Cardiac muscle cell (in vitro differentiated cells and primary cell): ENCODE measurements around the gene NR5A1. TPM values are rescaled to one million over a fixed set of nuclear protein-coding genes. Genes with fewer than 3 reads are reported as not detected.

Experiments used
- DNase-seq, 2 donors: peaks; one replicate each; pipeline versions ENCODE4 v3.0.0 to v3.0.0-alpha.2; 2010 to 2017; ENCODE audit warnings: low read depth in 1 of 2, low spot score in 1 of 2
- H3K27ac ChIP-seq: fragments of 200-600 bp; sonication (generic); 2 replicates; pipeline ENCODE4 v1.5.1; 2016
- H3K27me3 ChIP-seq: fragments of 200-600 bp; sonication (generic); 2 replicates; pipeline ENCODE4 v1.6.0; 2016; ENCODE audit warnings: control low read depth
- H3K36me3 ChIP-seq: fragments of 200-600 bp; sonication (generic); 2 replicates; pipeline ENCODE4 v1.5.1; 2016; ENCODE audit warnings: control low read depth
- H3K4me1 ChIP-seq: fragments of 200-600 bp; sonication (generic); 2 replicates; pipeline ENCODE4 v1.8.1; 2017; ENCODE audit warnings: low read depth, mild to moderate bottlenecking, mixed run types
- H3K4me3 ChIP-seq: fragments of 200-600 bp; sonication (generic); 2 replicates; pipeline ENCODE4 v1.5.1; 2016; ENCODE audit warnings: mild to moderate bottlenecking
- H3K9me3 ChIP-seq: fragments of 200-600 bp; sonication (generic); 2 replicates; pipeline ENCODE4 v1.5.1; 2017; ENCODE audit warnings: low read depth, mild to moderate bottlenecking, control low read depth
- polyA plus RNA-seq: library from polyadenylated mRNA; unstranded; fragments of >200 nt; fragmentation: Nextera tagmentation; extraction: Ambion mirVana; gene quantifications from 2 replicates; pipeline ENCODE4 v1.2.1, GENCODE V29; 2016
- total RNA-seq: library from RNA; depleted of rRNA; stranded (reverse); fragments of >200 nt; gene quantifications from 2 replicates; pipeline ENCODE4 v1.2.3, GENCODE V29; 2016
- TF ChIP-seq, protein P1 (sequence below): IDR thresholded peaks from 2 replicates; pipeline ENCODE4 v1.5.1; 2012; ENCODE audit warnings: low read depth, mild to moderate bottlenecking, low read length

NR5A1 gene
- total and polyA plus RNA-seq, 2 experiments from 2014 or later, result 0.12 TPM; not detected in 1

DNA sequence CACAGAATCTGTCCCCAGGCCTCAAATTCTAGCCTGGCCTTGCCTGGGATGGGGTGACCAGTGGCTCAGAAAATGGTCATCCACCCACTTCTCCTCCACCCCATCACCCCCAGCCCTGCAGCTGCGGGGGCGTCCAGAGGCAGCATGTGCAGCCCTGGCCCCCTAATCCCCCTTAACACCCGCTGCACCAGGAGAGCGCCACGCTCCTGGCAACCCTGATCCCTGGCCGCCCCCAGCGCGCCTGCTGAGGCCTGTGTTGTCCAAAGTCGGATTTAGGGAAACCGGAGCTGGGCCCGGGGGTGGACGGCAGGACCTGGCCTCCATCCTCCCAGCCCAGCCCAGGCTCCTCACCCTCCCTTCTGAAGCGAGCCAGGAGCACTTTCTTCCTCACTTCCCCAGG lies 22.0 kb downstream of the NR5A1 start:
- Histone ChIP-seq H3K27me3 (no peaks in the 10 kb centered on the region), H3K36me3 (no peaks in the 10 kb centered on the region), H3K4me3 (no peak overlapping the region), H3K4me1 (no peaks in the 10 kb centered on the region), H3K9me3 (no peaks in the 10 kb centered on the region), H3K27ac (no peak overlapping the region)
- no peak for DNase-seq
- TF ChIP-seq, protein P1, sequence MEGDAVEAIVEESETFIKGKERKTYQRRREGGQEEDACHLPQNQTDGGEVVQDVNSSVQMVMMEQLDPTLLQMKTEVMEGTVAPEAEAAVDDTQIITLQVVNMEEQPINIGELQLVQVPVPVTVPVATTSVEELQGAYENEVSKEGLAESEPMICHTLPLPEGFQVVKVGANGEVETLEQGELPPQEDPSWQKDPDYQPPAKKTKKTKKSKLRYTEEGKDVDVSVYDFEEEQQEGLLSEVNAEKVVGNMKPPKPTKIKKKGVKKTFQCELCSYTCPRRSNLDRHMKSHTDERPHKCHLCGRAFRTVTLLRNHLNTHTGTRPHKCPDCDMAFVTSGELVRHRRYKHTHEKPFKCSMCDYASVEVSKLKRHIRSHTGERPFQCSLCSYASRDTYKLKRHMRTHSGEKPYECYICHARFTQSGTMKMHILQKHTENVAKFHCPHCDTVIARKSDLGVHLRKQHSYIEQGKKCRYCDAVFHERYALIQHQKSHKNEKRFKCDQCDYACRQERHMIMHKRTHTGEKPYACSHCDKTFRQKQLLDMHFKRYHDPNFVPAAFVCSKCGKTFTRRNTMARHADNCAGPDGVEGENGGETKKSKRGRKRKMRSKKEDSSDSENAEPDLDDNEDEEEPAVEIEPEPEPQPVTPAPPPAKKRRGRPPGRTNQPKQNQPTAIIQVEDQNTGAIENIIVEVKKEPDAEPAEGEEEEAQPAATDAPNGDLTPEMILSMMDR, result no peak

DNA sequence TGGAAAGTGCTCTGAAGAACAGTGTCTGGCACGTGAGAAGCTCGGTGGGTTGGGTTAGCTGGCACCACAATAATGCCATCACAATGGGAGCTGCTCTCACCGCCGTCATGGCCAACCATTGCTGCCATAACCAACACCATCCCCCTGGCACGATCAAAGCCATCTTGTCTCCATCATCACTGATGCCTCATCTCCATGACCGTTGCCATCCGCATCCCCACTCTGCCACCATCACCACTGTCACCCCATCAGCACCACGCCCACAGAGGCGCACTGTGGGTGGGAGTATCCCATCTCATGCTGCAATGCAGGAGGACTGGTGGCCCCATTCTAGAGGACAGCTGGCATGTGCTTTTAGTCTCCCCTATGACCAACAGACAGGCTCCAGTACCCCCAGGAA lies 23.7 kb downstream of the NR5A1 start:
- H3K27me3 ChIP-seq, result peaks cover 5% of the 10 kb centered on the region

DNA sequence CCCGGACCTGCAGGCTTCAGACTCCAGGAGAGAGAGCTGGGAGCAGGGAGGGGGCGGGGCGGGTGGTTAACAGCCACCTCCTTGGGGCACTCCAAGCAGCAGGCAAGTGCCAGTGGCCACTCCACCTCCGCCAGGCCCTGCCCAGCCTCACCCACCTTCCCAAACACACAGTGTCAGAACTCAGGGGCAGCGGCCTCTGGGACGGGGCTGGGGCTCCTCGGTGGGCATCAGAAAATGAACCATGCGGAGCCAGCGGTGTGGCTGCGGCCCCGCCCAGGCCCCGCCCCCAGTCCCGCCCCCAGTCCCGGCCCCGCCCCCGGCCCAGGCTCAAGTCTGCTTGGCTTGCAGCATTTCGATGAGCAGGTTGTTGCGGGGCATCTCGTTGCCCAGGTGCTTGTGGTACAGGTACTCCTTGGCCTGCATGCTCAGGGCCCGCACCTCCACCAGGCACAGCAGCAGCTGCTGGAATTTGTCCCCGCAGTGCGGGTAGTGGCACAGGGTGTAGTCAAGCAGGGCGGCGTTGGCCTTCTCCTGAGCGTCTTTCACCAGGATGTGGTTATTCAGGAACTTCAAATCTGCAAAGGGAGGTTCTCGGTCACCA lies 24.7 kb downstream of the NR5A1 start:
- TF ChIP-seq, protein P1, result no peak
- peaks cover 5% of the 10 kb centered on the region for H3K4me1 ChIP-seq
- H3K9me3 ChIP-seq, result no peaks in the 10 kb centered on the region
- H3K36me3 ChIP-seq, result no peaks in the 10 kb centered on the region
- no peak overlapping the region for H3K4me3 ChIP-seq
- H3K27ac ChIP-seq, result no peak overlapping the region
- peaks cover 5% of the 10 kb centered on the region for H3K27me3 ChIP-seq
- DNase-seq, result no peak

More for the DNA sequence above, 23.7 kb downstream of the NR5A1 start:
- no peaks in the 10 kb centered on the region for H3K9me3 ChIP-seq
- H3K36me3 ChIP-seq, result no peaks in the 10 kb centered on the region
- H3K4me3 ChIP-seq, result no peak overlapping the region
- no peak for DNase-seq
- H3K27ac ChIP-seq, result no peak overlapping the region
- TF ChIP-seq, protein P1, result no peak
- H3K4me1 ChIP-seq, result peaks cover under 1% of the 10 kb centered on the region

DNA sequence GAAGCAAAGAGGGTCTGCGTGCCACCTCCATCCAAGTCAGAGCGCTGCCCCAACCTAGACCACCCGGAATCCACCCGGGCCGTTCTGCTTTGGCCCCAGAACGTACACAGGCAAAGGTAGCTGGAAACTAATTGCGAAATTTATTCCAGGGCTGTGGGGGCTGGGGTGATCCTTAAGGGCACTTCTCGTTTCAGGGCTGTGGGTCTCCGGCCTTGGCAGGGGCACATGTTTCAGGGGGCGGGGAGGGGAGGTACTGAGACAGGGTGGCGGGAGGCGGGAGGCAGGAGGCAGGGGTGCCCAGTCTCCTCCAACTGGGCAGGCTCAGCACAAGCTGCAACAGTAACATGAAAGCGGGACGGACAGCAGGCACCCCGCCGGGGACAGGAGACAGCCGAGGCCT lies 26.1 kb downstream of the NR5A1 start:
- no peak overlapping the region for H3K27ac ChIP-seq
- TF ChIP-seq, protein P1, result no peak
- no peak for DNase-seq
- no peaks in the 10 kb centered on the region for H3K9me3 ChIP-seq
- peaks cover 5% of the 10 kb centered on the region for H3K4me1 ChIP-seq
- no peaks in the 10 kb centered on the region for H3K36me3 ChIP-seq
- H3K4me3 ChIP-seq, result no peak overlapping the region
- H3K27me3 ChIP-seq, result peaks cover 5% of the 10 kb centered on the region

DNA sequence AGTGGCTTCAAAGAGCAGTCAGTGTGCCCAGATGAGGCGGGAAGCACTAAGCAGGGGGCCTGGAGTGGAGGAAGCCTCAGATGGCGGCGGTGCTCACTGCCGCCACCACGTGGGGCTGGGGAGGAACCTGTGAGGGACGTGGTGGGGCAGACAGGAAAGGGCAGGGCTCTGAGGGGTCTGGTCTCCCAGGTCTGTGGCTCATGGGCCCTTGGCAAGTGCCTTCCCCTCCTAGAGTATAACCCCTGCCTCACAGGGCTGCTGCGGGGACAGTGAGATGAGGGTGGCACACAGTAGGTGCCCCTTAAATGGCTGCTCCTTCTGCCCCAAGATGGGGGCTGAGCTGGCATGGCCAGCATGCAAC lies 26.6 kb downstream of the NR5A1 start:
- TF ChIP-seq, protein P1, result peak; percentile 54
- DNase-seq, result peak; percentile 31 to 72
- Histone ChIP-seq H3K36me3 (no peaks in the 10 kb centered on the region), H3K9me3 (no peaks in the 10 kb centered on the region), H3K27ac (no peak overlapping the region), H3K4me1 (peaks cover 5% of the 10 kb centered on the region), H3K4me3 (no peak overlapping the region), H3K27me3 (peaks cover 5% of the 10 kb centered on the region)
